Heart right ventricle (tissue), 16 donors: Measurements from ENCODE around the gene CD96. TPM values are rescaled to one million over a fixed set of nuclear protein-coding genes. Genes with fewer than 3 reads are reported as not detected.

ENCODE experiments used
- ATAC-seq, 8 donors: fragments of 200-7000 bp; cut with Tn5 transposase; one replicate each; pipeline ENCODE4 v1.9.1; 2020; ENCODE audit warnings: mild to moderate bottlenecking in 8 of 8, moderate library complexity in 8 of 8, moderate number of reproducible peaks in 1 of 8
- DNase-seq, 2 donors: peaks; one replicate each; pipeline ENCODE4 v3.0.0-alpha.2; 2020
- H3K27ac ChIP-seq, 10 donors: fragments of 200-600 bp; sonication (generic) in 2 of 10; one replicate each; pipeline versions ENCODE4 v1.5.0 to v1.8.0; 2020 to 2022; ENCODE audit warnings: mild to moderate bottlenecking in 3 of 10
- H3K27me3 ChIP-seq, 7 donors: fragments of 200-600 bp; one replicate each; pipeline ENCODE4 v1.8.0; 2021 to 2022; ENCODE audit warnings: mild to moderate bottlenecking in 2 of 7
- H3K36me3 ChIP-seq, 9 donors: fragments of 200-600 bp; sonication (generic) in 1 of 9; one replicate each; pipeline versions ENCODE4 v1.5.0 to v1.8.0; 2020 to 2022; ENCODE audit warnings: mild to moderate bottlenecking in 2 of 9
- H3K4me1 ChIP-seq, 9 donors: fragments of 200-600 bp; sonication (generic) in 1 of 9; one replicate each; pipeline versions ENCODE4 v1.5.0 to v1.8.0; 2020 to 2022; ENCODE audit warnings: mild to moderate bottlenecking in 4 of 9
- H3K4me3 ChIP-seq, 10 donors: fragments of 200-600 bp; sonication (generic) in 2 of 10; one replicate each; pipeline versions ENCODE4 v1.5.0 to v1.8.0; 2020 to 2022; ENCODE audit warnings: mild to moderate bottlenecking in 7 of 10, moderate library complexity in 2 of 10
- H3K9me3 ChIP-seq, 11 donors: fragments of 200-600 bp in 10 of 11; sonication (generic) in 2 of 11; one replicate each; pipeline versions ENCODE4 v1.5.0 to v1.8.0; 2013 to 2022; ENCODE audit warnings: mild to moderate bottlenecking in 2 of 11, control low read depth in 1 of 11, moderate library complexity in 1 of 11
- WGBS, 2 donors: extraction: QIAGEN DNeasy Blood & Tissue Kit; methylation state at CpG; one replicate each; pipeline ENCODE4 v1.1.7; 2013; ENCODE audit warnings: inconsistent platforms in 1 of 2; 5-methylcytosine and 5-hydroxymethylcytosine counted together
- intact Hi-C, 10 donors: fragments of 100-400 bp; cut with DNase I; formaldehyde crosslinking; loops; one replicate each; pipeline versions ENCODE4 v1.11.1 to v1.14.2; 2022
- polyA plus RNA-seq, 2 donors: library from polyadenylated mRNA; stranded (reverse); fragments of 200-250 nt; gene quantifications; one replicate each; pipeline ENCODE4 v1.2.3, GENCODE V29; 2013
- total RNA-seq, 10 donors: library from RNA; stranded (reverse); fragmentation: NEBNext Ultra II Directional in 3 of 10; extraction: Animal tissue kit (Norgen Biotek cat#: 25700) in 3 of 10; gene quantifications; one replicate each; pipeline versions ENCODE4 v1.2.1 to v1.2.4, GENCODE V29; 2021 to 2023
- TF ChIP-seq, protein P1 (sequence below), 9 donors: fragments of 200-600 bp; sonication (generic) in 2 of 9; IDR thresholded peaks; one replicate each; pipeline versions ENCODE4 v1.5.0 to v1.8.0; 2021 to 2022; ENCODE audit warnings: antibody characterized with exemption in 9 of 9, mild to moderate bottlenecking in 5 of 9, moderate library complexity in 1 of 9
- donor health status: Arrhythmogenic right ventricular cardiomyopathy.
- donor health status: ischemic (EF 13 %, LVEDD 7.1; RV severe dilation, severe dysfunction).
- donor health status: healthy with polysubstance abuse.
- donor health status: DM: no; HTN: yes; CAD: no.
- donor health status: DM: no; HTN: no; CAD: no.
- donor health status: ischemic (EF 25% LVEDD 6.9; RV normal size, moderate dysfunction).
- donor health status: ischemic (EF 25% LVEDD 5.7; RV mildly dilated, moderate dysfunction).
- donor health status: healthy.
- donor health status: DM: yes; HTN: yes; CAD: no.
- donor health status: Ischemic cardiomyopathy.
- donor health status: ischemic (EF 35%, LVEDD 5.7; RV mildly dilated, moderate dysfunction).
- donor health status: nonischemic (EF 11% LVEDD 7.7; RV severe dilation, severe dysfunction).
- donor health status: DM: yes; HTN: yes; CAD: no.
- donor health status: PGD.
- donor health status: ischemic (EF 29% LVEDD 5.4; RV normal size, mild dysfunction).
- donor health status: nonischemic (EF 23%, LVEDD 6.1; RV moderate dilation, normal function).

CD96 gene
- total and polyA plus RNA-seq, 12 donors: 0.07 to 6.2 (median 0.28) TPM

DNA sequence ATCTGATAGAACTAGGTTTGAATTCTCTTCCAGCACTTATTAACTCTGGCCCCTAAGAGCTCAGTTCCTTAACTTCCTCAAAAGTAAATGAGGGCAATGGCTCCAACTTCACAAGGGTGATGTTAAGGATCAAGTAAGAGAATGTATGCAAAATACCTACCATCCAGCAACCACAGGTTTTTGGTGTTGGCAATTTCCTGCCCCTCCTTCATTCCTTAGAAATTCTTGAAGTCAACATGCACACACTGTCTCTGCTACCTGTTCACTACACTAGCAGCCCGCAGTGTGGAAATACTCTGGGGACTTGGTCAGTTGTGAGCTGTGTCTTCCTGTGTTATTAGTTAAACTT is 48.1 kb downstream of the CD96 start:
- intact Hi-C loops: no loop called here
- WGBS, 2 donors: 79 to 88% methylated on average over 1 of the region's 1 CpG
- ATAC-seq (no peak), DNase-seq (no peak)
- TF ChIP-seq, protein P1, sequence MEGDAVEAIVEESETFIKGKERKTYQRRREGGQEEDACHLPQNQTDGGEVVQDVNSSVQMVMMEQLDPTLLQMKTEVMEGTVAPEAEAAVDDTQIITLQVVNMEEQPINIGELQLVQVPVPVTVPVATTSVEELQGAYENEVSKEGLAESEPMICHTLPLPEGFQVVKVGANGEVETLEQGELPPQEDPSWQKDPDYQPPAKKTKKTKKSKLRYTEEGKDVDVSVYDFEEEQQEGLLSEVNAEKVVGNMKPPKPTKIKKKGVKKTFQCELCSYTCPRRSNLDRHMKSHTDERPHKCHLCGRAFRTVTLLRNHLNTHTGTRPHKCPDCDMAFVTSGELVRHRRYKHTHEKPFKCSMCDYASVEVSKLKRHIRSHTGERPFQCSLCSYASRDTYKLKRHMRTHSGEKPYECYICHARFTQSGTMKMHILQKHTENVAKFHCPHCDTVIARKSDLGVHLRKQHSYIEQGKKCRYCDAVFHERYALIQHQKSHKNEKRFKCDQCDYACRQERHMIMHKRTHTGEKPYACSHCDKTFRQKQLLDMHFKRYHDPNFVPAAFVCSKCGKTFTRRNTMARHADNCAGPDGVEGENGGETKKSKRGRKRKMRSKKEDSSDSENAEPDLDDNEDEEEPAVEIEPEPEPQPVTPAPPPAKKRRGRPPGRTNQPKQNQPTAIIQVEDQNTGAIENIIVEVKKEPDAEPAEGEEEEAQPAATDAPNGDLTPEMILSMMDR (IDR thresholded peaks at IDR 0.05): no peak
- no peak overlapping the region for H3K27ac ChIP-seq
- H3K4me1 ChIP-seq: no peaks in the 10 kb centered on the region
- no peaks in the 10 kb centered on the region for H3K9me3 ChIP-seq
- peaks cover 0 to 11% (median 0%) of the 10 kb centered on the region in 7 donors for H3K27me3 ChIP-seq
- H3K4me3 ChIP-seq: no peak overlapping the region
- no peaks in the 10 kb centered on the region for H3K36me3 ChIP-seq

DNA sequence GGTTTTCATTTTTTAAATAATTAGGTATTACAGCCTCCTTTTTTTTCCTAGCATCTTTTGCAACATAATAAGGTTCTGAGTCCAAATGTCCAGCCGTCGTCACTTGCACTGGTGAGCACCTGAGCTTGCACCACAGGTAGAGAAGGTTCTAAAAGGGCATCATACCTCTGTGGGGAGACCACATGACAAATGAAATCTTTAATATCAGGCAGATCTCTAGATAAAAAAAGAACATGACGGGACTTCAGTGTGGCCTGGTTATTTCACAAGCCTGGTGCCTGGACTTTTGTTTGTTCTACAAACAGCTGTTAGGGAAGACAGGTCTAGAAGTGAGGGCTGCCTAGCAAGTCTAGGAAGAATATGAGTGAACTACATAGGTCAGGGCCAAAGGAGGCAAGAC is 49.6 kb downstream of the CD96 start:
- H3K9me3 ChIP-seq: no peaks in the 10 kb centered on the region
- TF ChIP-seq, protein P1 (IDR thresholded peaks at IDR 0.05): no peak

DNA sequence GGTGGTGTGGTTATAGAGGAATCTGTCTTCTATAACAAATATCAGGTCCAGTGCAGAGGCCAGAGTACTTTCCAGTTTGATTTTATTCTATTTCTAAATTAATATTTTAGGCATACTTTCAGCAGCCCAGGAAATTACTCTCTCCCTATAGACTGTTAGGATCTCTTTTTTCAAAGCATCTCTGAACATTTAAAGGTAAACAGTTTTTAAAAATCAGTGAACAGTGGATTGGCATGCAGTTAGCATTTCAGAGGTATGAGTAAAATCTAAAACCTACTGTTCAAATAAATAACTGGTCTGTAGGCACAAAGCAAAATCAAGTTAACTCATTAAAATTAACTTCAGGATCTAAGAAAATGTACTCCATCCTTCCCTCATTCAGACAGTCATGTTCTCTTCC is 50.1 kb downstream of the CD96 start:
- no peaks in the 10 kb centered on the region for H3K36me3 ChIP-seq
- TF ChIP-seq, protein P1 (IDR thresholded peaks at IDR 0.05): no peak
- no peaks in the 10 kb centered on the region for H3K4me1 ChIP-seq
- H3K4me3 ChIP-seq: no peak overlapping the region
- H3K27me3 ChIP-seq: peaks cover 0 to 11% (median 0%) of the 10 kb centered on the region in 7 donors
- ATAC-seq (no peak), DNase-seq (no peak)
- no peaks in the 10 kb centered on the region for H3K9me3 ChIP-seq
- H3K27ac ChIP-seq: no peak overlapping the region
- intact Hi-C loops: no loop called here

More for the DNA sequence above, 49.6 kb downstream of the CD96 start:
- intact Hi-C loops: no loop called here
- Histone ChIP-seq H3K36me3 (no peaks in the 10 kb centered on the region), H3K27ac (no peak overlapping the region), H3K4me1 (no peaks in the 10 kb centered on the region), H3K27me3 (peaks cover 0 to 11% (median 0%) of the 10 kb centered on the region in 7 donors), H3K4me3 (no peak overlapping the region)
- 90 to 92% methylated on average over 3 of the region's 3 CpGs for WGBS, 2 donors
- DNase-seq (no peak), ATAC-seq (no peak)

DNA sequence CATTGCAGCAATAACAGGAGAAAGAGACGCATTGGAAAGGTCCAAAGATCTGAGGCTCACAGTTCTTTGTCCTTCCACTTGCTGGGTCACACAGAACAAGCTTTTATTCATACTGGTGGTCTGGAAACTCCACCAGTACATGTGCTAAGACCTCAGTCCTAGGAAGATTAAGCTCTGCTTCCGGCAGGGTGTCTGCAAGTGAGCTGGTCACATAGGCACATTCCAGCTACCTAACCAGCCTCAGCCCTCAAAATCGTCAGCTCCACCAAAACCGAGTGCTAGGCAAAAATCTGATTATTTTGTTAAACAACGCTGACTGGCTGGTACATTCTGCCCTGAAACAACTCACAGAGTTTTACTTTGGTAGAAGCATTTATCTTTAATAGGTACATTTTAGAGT is 50.9 kb downstream of the CD96 start:
- no peak overlapping the region for H3K27ac ChIP-seq
- H3K36me3 ChIP-seq: no peaks in the 10 kb centered on the region
- 73 to 77% methylated on average over 5 of the region's 5 CpGs for WGBS, 2 donors
- intact Hi-C loops: no loop called here
- no peak for DNase-seq
- no peak for ATAC-seq
- H3K4me1 ChIP-seq: no peaks in the 10 kb centered on the region
- TF ChIP-seq, protein P1 (IDR thresholded peaks at IDR 0.05): no peak
- peaks cover 0 to 11% (median 0%) of the 10 kb centered on the region in 7 donors for H3K27me3 ChIP-seq
- H3K9me3 ChIP-seq: no peaks in the 10 kb centered on the region
- H3K4me3 ChIP-seq: no peak overlapping the region

DNA sequence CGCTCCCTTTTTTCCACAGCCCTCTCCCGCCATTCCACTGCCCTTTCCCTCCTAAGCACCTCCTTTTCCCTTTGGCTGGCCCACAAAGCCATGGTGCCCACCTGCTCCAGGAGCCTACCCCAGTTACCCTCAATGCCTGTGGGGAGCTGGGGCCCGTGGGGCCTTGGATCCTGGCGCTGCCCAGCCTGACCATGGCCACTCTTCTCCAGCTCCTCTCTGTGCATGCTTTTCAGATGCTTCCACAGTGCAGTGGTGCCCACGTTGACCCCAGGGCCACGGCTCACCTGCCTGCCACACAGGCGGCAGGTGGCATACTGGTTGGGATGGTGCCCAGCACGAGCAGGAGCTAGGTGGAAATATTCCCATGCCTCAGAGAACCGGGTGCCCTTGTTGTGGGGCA is 51.7 kb downstream of the CD96 start:
- WGBS, 2 donors: 87 to 88% methylated on average over 9 of the region's 9 CpGs
- no peak for DNase-seq
- TF ChIP-seq, protein P1 (IDR thresholded peaks at IDR 0.05): no peak
- ATAC-seq: no peak
- Histone ChIP-seq H3K4me1 (no peaks in the 10 kb centered on the region), H3K27me3 (peaks cover 0 to 11% (median 0%) of the 10 kb centered on the region in 7 donors), H3K4me3 (no peak overlapping the region), H3K9me3 (no peaks in the 10 kb centered on the region), H3K27ac (no peak overlapping the region), H3K36me3 (no peaks in the 10 kb centered on the region)
- intact Hi-C loops: no loop called here
